Iris pigment epithelial cell (primary cell): ENCODE results near the gene CIPC.

Experiments
- DNase-seq: peaks from one replicate; pipeline ENCODE4 v3.0.0-alpha.2; 2011; ENCODE audit warnings: low read depth

The CIPC gene

GRCh38 chr14:77097700-77098528 is at the start of gene CIPC:
Gene CIPC (plus strand): TSS chr14:77098258. CDS start chr14:77105709, 7,451 bp downstream.
- DNase-seq, result peak; percentile 98

- DNase-seq, result no peak
Observed at GRCh38 chr14:77051116-77051515, 46.9 kb upstream of the CIPC start.

- DNase-seq, result no peak
Observed at GRCh38 chr14:77052281-77053044, 45.6 kb upstream of the CIPC start.

GRCh38 chr14:77053046-77053841 is 44.8 kb upstream of the CIPC start:
- peak; percentile 68 for DNase-seq

GRCh38 chr14:77055306-77055705 is 42.8 kb upstream of the CIPC start:
- no peak for DNase-seq

- no peak for DNase-seq
Observed at GRCh38 chr14:77055981-77056380, 42.1 kb upstream of the CIPC start.

- no peak for DNase-seq
Observed at GRCh38 chr14:77058117-77058516, 39.9 kb upstream of the CIPC start.

GRCh38 chr14:77058785-77059184 is 39.3 kb upstream of the CIPC start:
- DNase-seq, result no peak

- peak; percentile 94 for DNase-seq
Observed at GRCh38 chr14:77059276-77059915, 38.7 kb upstream of the CIPC start.

GRCh38 chr14:77061630-77062257 is 36.3 kb upstream of the CIPC start:
- DNase-seq, result no peak

GRCh38 chr14:77062261-77062660 is 35.8 kb upstream of the CIPC start:
- DNase-seq, result no peak

GRCh38 chr14:77063571-77064171 is 34.4 kb upstream of the CIPC start:
- no peak for DNase-seq

GRCh38 chr14:77064521-77065178 is 33.4 kb upstream of the CIPC start:
- DNase-seq, result no peak

- DNase-seq, result no peak
Observed at GRCh38 chr14:77065851-77066577, 32.0 kb upstream of the CIPC start.

GRCh38 chr14:77066578-77067172 is 31.4 kb upstream of the CIPC start:
- no peak for DNase-seq

- peak; percentile 59 for DNase-seq
Observed at GRCh38 chr14:77067632-77068516, 30.2 kb upstream of the CIPC start.

- DNase-seq, result no peak
Observed at GRCh38 chr14:77068517-77069200, 29.4 kb upstream of the CIPC start.

- DNase-seq, result no peak
Observed at GRCh38 chr14:77069551-77069950, 28.5 kb upstream of the CIPC start.
